Neuronal stem cell (in vitro differentiated cells): ENCODE data around the gene SPDYC. TPM values are rescaled to one million over a fixed set of nuclear protein-coding genes. Genes with fewer than 3 reads are reported as not detected.

Source experiments
- small RNA-seq: library from polyadenylated mRNA; stranded (forward); fragments of <200 nt; extraction: miRNeasy Mini kit (QIAGEN cat#:217004); gene quantifications from one replicate; pipeline ENCODE3, GENCODE V24; 2013; ENCODE audit not compliant: insufficient read depth

SPDYC gene

Small RNA genes lying within 50 kb of the gene (small RNA-seq; reads per million reads assigned to genes)
- gene HIGD1AP10 (not detected), gene PDCL2P2 (not detected), gene RNU2-23P (not detected)
